Sigmoid colon (tissue), 7 donors: ENCODE data around the gene NFATC1. TPM values are rescaled to one million over a fixed set of nuclear protein-coding genes. Genes with fewer than 3 reads are reported as not detected.
A peak's percentile ranks its signal among the peaks of the same experiment; 100 is the strongest.

ENCODE experiments used
- DNase-seq: peaks from one replicate; pipeline ENCODE4 v3.0.0-alpha.2; 2019
- H3K27ac ChIP-seq, 4 donors: fragments of 200-600 bp; sonication (generic); one replicate each; pipeline ENCODE4 v1.5.1; 2016 to 2019; ENCODE audit warnings: mild to moderate bottlenecking in 1 of 4
- H3K27me3 ChIP-seq, 3 donors: fragments of 200-600 bp; sonication (generic); one replicate each; pipeline ENCODE4 v1.5.1; 2019; ENCODE audit warnings: mild to moderate bottlenecking in 1 of 3
- H3K36me3 ChIP-seq, 4 donors: fragments of 200-600 bp; sonication (generic); one replicate each; pipeline ENCODE4 v1.5.1; 2016 to 2019
- H3K4me1 ChIP-seq, 4 donors: fragments of 200-600 bp; sonication (generic); one replicate each; pipeline ENCODE4 v1.5.1; 2017 to 2019
- H3K4me3 ChIP-seq, 4 donors: fragments of 200-600 bp; sonication (generic); one replicate each; pipeline ENCODE4 v1.5.1; 2017 to 2019; ENCODE audit warnings: mild to moderate bottlenecking in 2 of 4, moderate library complexity in 1 of 4
- H3K9me3 ChIP-seq, 4 donors: fragments of 200-600 bp in 3 of 4; sonication (generic) in 3 of 4; one replicate each; pipeline versions ENCODE4 v1.5.1 to v1.6.1; 2013 to 2019
- CTCF ChIP-seq, 4 experiments: fragments of 450-650 bp in 3 of 4; fragments of 200-600 bp in 1 of 4; IDR thresholded peaks; one replicate each; pipeline ENCODE4 v1.5.1; 2016 to 2019; ENCODE audit warnings: antibody characterized with exemption in 4 of 4, mild to moderate bottlenecking in 3 of 4, moderate library complexity in 2 of 4
- EP300 ChIP-seq, 4 donors: sonication (generic); formaldehyde crosslinking; IDR thresholded peaks; one replicate each; pipeline ENCODE4 v1.6.1; 2017; ENCODE audit warnings: antibody characterized with exemption in 4 of 4
- POLR2A ChIP-seq, 2 donors: fragments of 450-650 bp; IDR thresholded peaks; one replicate each; pipeline ENCODE4 v1.6.1; 2016; ENCODE audit warnings: antibody characterized with exemption in 2 of 2, mild to moderate bottlenecking in 2 of 2, moderate library complexity in 2 of 2
- POLR2AphosphoS5 ChIP-seq, 4 donors: sonication (generic); formaldehyde crosslinking; IDR thresholded peaks; one replicate each; pipeline ENCODE4 v1.6.1; 2017; ENCODE audit warnings: antibody characterized with exemption in 4 of 4
- WGBS, 2 donors: extraction: QIAGEN DNeasy Blood & Tissue Kit; methylation state at CpG; one replicate each; pipeline ENCODE4 v1.1.7; 2013; 5-methylcytosine and 5-hydroxymethylcytosine counted together
- intact Hi-C: fragments of 100-400 bp; cut with DNase I; formaldehyde crosslinking; loops from one replicate; pipeline ENCODE4 v1.15.1; 2023
- polyA plus RNA-seq, 3 donors: library from polyadenylated mRNA; stranded (reverse); fragments of 200-250 nt; gene quantifications; one replicate each; pipeline ENCODE4 v1.2.3, GENCODE V29; 2013
- small RNA-seq, 3 donors: library from RNA; depleted of rRNA; stranded (forward); fragments of <200 nt; gene quantifications; one replicate each; pipeline ENCODE3, GENCODE V24; 2016
- total RNA-seq, 4 donors: library from RNA; depleted of rRNA; stranded (reverse); fragments of >200 nt; gene quantifications; one replicate each; pipeline ENCODE4 v1.1.0, GENCODE V29; 2016
- donor health status: healthy with polysubstance abuse.
- donor health status: Bipolar disorder and iron deficiency.
- donor health status: healthy.

Gene NFATC1
- total and polyA plus RNA-seq, 7 donors, result 1.6 to 13.8 (median 10.7) TPM

GRCh38 chr18:79575891-79576685 is 180.4 kb downstream of the NFATC1 start:
- peak; percentile 74 for DNase-seq
- Histone ChIP-seq H3K27me3 (no peaks in the 10 kb centered on the region), H3K4me1 (peaks cover 0 to 28% (median 24%) of the 10 kb centered on the region in 4 donors), H3K4me3 (peak overlapping the region in 2 of 4 donors; percentile 1 to 5), H3K27ac (peak overlapping the region; percentile 57 to 69 (median 63)), H3K36me3 (no peaks in the 10 kb centered on the region), H3K9me3 (peaks cover 5 to 11% (median 10%) of the 10 kb centered on the region in 4 donors)
- intact Hi-C loops, result no loop called here
- WGBS, 2 donors, result 66 to 72% methylated on average over 44 of the region's 44 CpGs
- TF ChIP-seq POLR2AphosphoS5 (IDR thresholded peaks at IDR 0.05) (peak in 1 of 4 donors; percentile 38), POLR2A (IDR thresholded peaks at IDR 0.05) (no peak)

GRCh38 chr18:79576686-79577351 is 181.1 kb downstream of the NFATC1 start:
- DNase-seq, result peak; percentile 78
- H3K4me3 ChIP-seq, result peak overlapping the region in 2 of 4 donors; percentile 1 to 5
- TF ChIP-seq POLR2AphosphoS5 (IDR thresholded peaks at IDR 0.05), result peak in 1 of 4 donors; percentile 6
- no peak for TF ChIP-seq EP300 (IDR thresholded peaks at IDR 0.05)
- peaks cover 0 to 28% (median 24%) of the 10 kb centered on the region in 4 donors for H3K4me1 ChIP-seq
- H3K9me3 ChIP-seq, result peaks cover 5 to 11% (median 10%) of the 10 kb centered on the region in 4 donors
- H3K36me3 ChIP-seq, result no peaks in the 10 kb centered on the region
- peak overlapping the region; percentile 57 to 69 (median 63) for H3K27ac ChIP-seq
- no peaks in the 10 kb centered on the region for H3K27me3 ChIP-seq
- intact Hi-C loops, result no loop called here
- 67 to 74% methylated on average over 23 of the region's 23 CpGs for WGBS, 2 donors

- no peaks in the 10 kb centered on the region for H3K27me3 ChIP-seq
- H3K4me3 ChIP-seq, result no peak overlapping the region
- 71 to 76% methylated on average over 37 of the region's 37 CpGs for WGBS, 2 donors
- H3K9me3 ChIP-seq, result peaks cover 5 to 10% (median 8%) of the 10 kb centered on the region in 4 donors
- peak; percentile 66 for DNase-seq
- intact Hi-C loops, result no loop called here
- H3K27ac ChIP-seq, result peak overlapping the region in 2 of 4 donors; percentile 66 to 69
- H3K4me1 ChIP-seq, result peaks cover 0 to 28% (median 24%) of the 10 kb centered on the region in 4 donors
- TF ChIP-seq POLR2AphosphoS5 (IDR thresholded peaks at IDR 0.05) (no peak), EP300 (IDR thresholded peaks at IDR 0.05) (no peak), POLR2A (IDR thresholded peaks at IDR 0.05) (no peak), CTCF (IDR thresholded peaks at IDR 0.05) (no peak)
- H3K36me3 ChIP-seq, result no peaks in the 10 kb centered on the region
Observed at GRCh38 chr18:79577451-79578395, 182.0 kb downstream of the NFATC1 start.

- peak; percentile 50 for DNase-seq
- Histone ChIP-seq H3K4me1 (peaks cover 0 to 28% (median 24%) of the 10 kb centered on the region in 4 donors), H3K27ac (no peak overlapping the region), H3K36me3 (no peaks in the 10 kb centered on the region), H3K27me3 (no peaks in the 10 kb centered on the region), H3K9me3 (peaks cover 0 to under 1% (median 0%) of the 10 kb centered on the region in 4 donors), H3K4me3 (no peak overlapping the region)
- 82 to 91% methylated on average over 27 of the region's 27 CpGs for WGBS, 2 donors
- no peak for TF ChIP-seq EP300 (IDR thresholded peaks at IDR 0.05)
- TF ChIP-seq POLR2AphosphoS5 (IDR thresholded peaks at IDR 0.05), result no peak
- no peak for TF ChIP-seq CTCF (IDR thresholded peaks at IDR 0.05)
- TF ChIP-seq POLR2A (IDR thresholded peaks at IDR 0.05), result no peak
- intact Hi-C loops, result no loop called here
Observed at GRCh38 chr18:79578396-79579260, 182.9 kb downstream of the NFATC1 start.

Small RNAs within 50 kb of the gene (small RNA-seq; reads per million reads assigned to genes)
- gene AC018445.2, result 0 reads per million in 3 donors
